Progenitor cell of endocrine pancreas (in vitro differentiated cells): ENCODE measurements around the gene BAZ1B. TPM values are rescaled to one million over a fixed set of nuclear protein-coding genes. Genes with fewer than 3 reads are reported as not detected.
A peak's percentile ranks its signal among the peaks of the same experiment; 100 is the strongest.

Experiments used
- DNase-seq: peaks from one replicate; pipeline ENCODE4 v3.0.0; 2021; ENCODE audit warnings: low spot score; ENCODE audit not compliant: unreplicated experiment
- H3K27ac Mint-ChIP-seq: 2 replicates; pipeline ENCODE4 v1.8.0; 2021; ENCODE audit warnings: mild to moderate bottlenecking, moderate library complexity, mixed read lengths
- H3K27me3 Mint-ChIP-seq: 2 replicates; pipeline ENCODE4 v1.8.0; 2021; ENCODE audit warnings: mixed read lengths
- H3K36me3 Mint-ChIP-seq: 2 replicates; pipeline ENCODE4 v1.8.0; 2022; ENCODE audit warnings: mixed read lengths; ENCODE audit not compliant: insufficient read depth
- H3K4me1 Mint-ChIP-seq: 2 replicates; pipeline ENCODE4 v1.8.0; 2021; ENCODE audit warnings: low read depth, mixed read lengths
- H3K4me3 Mint-ChIP-seq: 2 replicates; pipeline ENCODE4 v1.8.0; 2021; ENCODE audit warnings: low read depth, mild to moderate bottlenecking, moderate library complexity, mixed read lengths
- H3K9me3 Mint-ChIP-seq: 2 replicates; pipeline ENCODE4 v1.8.0; 2021; ENCODE audit warnings: low read depth, mixed read lengths
- long read RNA-seq: library from polyadenylated mRNA; unstranded; transcript quantifications from one replicate; pipeline ENCODE4 v2.0.0, GENCODE V29; 2020
- total RNA-seq: library from RNA; stranded (reverse); gene quantifications from 2 replicates; pipeline ENCODE4 v1.2.1, GENCODE V29; 2021
- TF ChIP-seq, protein P1 (sequence below): fragments of 200-600 bp; sonication (generic); IDR thresholded peaks from one replicate; pipeline ENCODE4 v1.5.0; 2021; ENCODE audit warnings: antibody characterized with exemption, mild to moderate bottlenecking; ENCODE audit not compliant: unreplicated experiment

Gene BAZ1B
- 90.5 and 92.1 TPM in 2 replicates for total RNA-seq
- long read RNA-seq, partial matches to known transcripts, result 73 of 86 reads
- long read RNA-seq, other reads (novel, unspliced or antisense), result 13 of 86 reads

DNA sequence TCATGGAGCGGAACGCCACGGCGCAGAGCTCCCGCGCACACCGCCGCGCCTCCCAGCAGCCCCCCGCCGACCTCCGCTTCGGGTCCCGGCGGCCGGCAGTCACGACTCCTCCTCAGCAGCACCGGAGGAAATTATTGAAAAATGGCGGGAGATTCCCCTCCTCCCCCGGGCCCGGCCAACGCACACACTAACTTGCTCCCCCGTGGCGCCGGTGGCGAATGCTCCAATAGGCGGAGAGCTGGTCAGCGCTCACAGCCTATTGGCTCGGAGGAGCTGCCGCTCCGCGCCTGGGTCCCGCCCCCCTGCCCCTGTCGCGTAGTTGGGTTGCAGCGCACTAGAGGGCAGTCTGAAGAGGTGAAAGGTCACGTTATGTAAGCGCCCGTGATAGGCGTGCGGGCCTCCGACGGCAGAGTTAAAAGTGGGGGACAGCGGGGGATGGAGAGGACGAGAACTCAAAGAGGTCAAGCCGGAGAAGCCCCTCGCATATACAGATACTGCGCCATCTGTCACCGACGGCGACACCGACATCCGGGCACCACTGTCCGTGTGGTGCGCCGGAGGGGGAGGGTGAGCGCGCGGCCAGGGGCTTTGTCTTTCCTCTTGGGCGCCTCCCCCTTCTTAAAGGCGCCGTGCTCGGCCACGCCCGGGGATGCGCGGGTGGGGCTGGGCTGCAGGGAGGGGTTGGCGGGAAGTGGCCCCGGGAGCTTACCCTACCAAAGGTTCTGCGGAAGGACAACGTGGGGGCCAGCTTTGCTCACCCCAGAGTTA, at the start of gene BAZ1B:
BAZ1B (minus strand) TSS at position 189 of the 768 bp plus-strand sequence. CDS start 360 bp downstream, outside the sequence.
- peaks cover 12% of the 10 kb centered on the region for H3K36me3 Mint-ChIP-seq
- peak within 1 kb of the TSS; percentile 99 for H3K27ac Mint-ChIP-seq
- H3K4me1 Mint-ChIP-seq, result peaks cover 28% of the 10 kb centered on the region

GRCh38 chr7:73570977-73571376, 48.9 kb upstream of the BAZ1B start:
- H3K36me3 Mint-ChIP-seq, result peaks cover 23% of the 10 kb centered on the region
- no peak overlapping the region for H3K27ac Mint-ChIP-seq
- H3K27me3 Mint-ChIP-seq, result no peaks in the 10 kb centered on the region
- TF ChIP-seq, protein P1, sequence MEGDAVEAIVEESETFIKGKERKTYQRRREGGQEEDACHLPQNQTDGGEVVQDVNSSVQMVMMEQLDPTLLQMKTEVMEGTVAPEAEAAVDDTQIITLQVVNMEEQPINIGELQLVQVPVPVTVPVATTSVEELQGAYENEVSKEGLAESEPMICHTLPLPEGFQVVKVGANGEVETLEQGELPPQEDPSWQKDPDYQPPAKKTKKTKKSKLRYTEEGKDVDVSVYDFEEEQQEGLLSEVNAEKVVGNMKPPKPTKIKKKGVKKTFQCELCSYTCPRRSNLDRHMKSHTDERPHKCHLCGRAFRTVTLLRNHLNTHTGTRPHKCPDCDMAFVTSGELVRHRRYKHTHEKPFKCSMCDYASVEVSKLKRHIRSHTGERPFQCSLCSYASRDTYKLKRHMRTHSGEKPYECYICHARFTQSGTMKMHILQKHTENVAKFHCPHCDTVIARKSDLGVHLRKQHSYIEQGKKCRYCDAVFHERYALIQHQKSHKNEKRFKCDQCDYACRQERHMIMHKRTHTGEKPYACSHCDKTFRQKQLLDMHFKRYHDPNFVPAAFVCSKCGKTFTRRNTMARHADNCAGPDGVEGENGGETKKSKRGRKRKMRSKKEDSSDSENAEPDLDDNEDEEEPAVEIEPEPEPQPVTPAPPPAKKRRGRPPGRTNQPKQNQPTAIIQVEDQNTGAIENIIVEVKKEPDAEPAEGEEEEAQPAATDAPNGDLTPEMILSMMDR, result no peak
- no peak overlapping the region for H3K4me3 Mint-ChIP-seq
- H3K9me3 Mint-ChIP-seq, result no peaks in the 10 kb centered on the region
- DNase-seq, result no peak
- no peaks in the 10 kb centered on the region for H3K4me1 Mint-ChIP-seq

More for the DNA sequence above, at the start of gene BAZ1B:
- TF ChIP-seq, protein P1, result peak; percentile 33
- DNase-seq, result peak; percentile 96
- H3K4me3 Mint-ChIP-seq, result peak within 1 kb of the TSS; percentile 96
- no peaks in the 10 kb centered on the region for H3K9me3 Mint-ChIP-seq
- no peaks in the 10 kb centered on the region for H3K27me3 Mint-ChIP-seq

DNA sequence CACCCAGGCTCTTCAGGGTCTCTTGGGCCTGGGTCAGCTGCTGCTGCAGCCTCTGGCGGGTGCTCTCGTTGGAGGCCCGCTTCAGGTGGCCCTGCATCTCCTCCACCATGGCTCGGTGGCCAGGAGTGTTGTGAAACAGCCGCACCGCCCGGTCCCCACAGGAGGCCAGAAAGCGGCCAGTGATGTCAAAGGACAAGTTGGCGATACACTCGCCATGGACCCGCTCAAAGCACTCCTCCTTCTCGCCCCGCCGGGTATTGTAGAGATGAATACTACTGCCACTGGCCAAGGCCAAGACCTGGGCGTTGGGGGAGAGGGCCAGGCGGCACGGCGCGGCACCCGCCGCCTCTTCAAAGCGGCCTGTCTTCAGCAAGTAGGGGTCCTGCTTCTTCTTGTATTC, 48.4 kb upstream of the BAZ1B start:
- H3K27me3 Mint-ChIP-seq, result no peaks in the 10 kb centered on the region
- peaks cover 23% of the 10 kb centered on the region for H3K36me3 Mint-ChIP-seq
- H3K4me1 Mint-ChIP-seq, result no peaks in the 10 kb centered on the region
- DNase-seq, result no peak
- no peak overlapping the region for H3K4me3 Mint-ChIP-seq
- TF ChIP-seq, protein P1, result no peak
- H3K27ac Mint-ChIP-seq, result no peak overlapping the region
- H3K9me3 Mint-ChIP-seq, result no peaks in the 10 kb centered on the region

GRCh38 chr7:73569042-73569608, 47.0 kb upstream of the BAZ1B start:
- H3K36me3 Mint-ChIP-seq, result peaks cover 22% of the 10 kb centered on the region
- no peak for DNase-seq
- no peak overlapping the region for H3K4me3 Mint-ChIP-seq
- peaks cover 3% of the 10 kb centered on the region for H3K4me1 Mint-ChIP-seq
- H3K27me3 Mint-ChIP-seq, result no peaks in the 10 kb centered on the region
- H3K9me3 Mint-ChIP-seq, result no peaks in the 10 kb centered on the region
- no peak overlapping the region for H3K27ac Mint-ChIP-seq
- TF ChIP-seq, protein P1, result no peak

GRCh38 chr7:73567846-73568685, 46.0 kb upstream of the BAZ1B start:
- no peaks in the 10 kb centered on the region for H3K27me3 Mint-ChIP-seq
- no peak overlapping the region for H3K27ac Mint-ChIP-seq
- no peak for DNase-seq
- H3K36me3 Mint-ChIP-seq, result peaks cover 18% of the 10 kb centered on the region
- peaks cover 3% of the 10 kb centered on the region for H3K4me1 Mint-ChIP-seq
- no peak overlapping the region for H3K4me3 Mint-ChIP-seq
- TF ChIP-seq, protein P1, result no peak
- H3K9me3 Mint-ChIP-seq, result no peaks in the 10 kb centered on the region
